ENCODE measurements around the gene SAA2.
"Not testable (repeated sequence)": the region's sequence is repeated elsewhere in the genome, so short reads cannot be mapped to it uniquely, and the experiment has no call there.

SAA2 gene

DNA sequence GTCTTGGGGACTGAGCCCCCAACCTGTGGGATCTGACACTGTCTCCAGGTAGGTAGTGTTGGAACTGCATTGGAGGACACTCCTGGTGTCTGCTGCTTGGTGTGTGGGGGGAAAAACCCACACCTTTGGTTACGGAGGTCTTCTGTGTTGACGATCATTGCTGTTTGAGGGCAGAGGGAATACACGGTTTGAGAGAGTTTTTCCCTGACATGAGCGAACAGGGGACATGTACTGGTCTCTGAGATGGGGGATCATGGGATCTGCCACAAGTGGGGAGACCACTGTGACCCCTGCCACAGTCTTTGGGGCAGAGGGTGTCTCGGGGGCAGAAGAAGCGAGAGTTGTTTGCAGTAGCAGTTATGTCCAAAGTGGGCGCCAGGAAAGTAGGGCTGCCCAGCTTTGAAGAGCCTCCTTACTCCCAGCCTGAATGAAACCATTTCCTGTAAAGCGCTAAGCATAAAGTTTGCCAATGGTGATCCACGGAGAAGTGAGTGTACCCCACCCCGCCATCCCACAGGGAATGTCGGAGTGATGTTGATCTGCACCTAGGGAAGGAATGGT lies 5.4 kb upstream of the SAA2 start:
- Histone ChIP-seq H3K9ac (ENCODE audit: low read depth in 1 of 2, low read length in 2 of 2) (no peak overlapping the region), H3K4me1 (ENCODE audit: control insufficient read depth in 1 of 2, insufficient read depth in 2 of 2, low read length in 2 of 2) (peaks cover 0 to 3% of the 10 kb centered on the region in 2 donors), H3K27me3 (ENCODE audit: control insufficient read depth in 1 of 2, insufficient read depth in 2 of 2, low read length in 2 of 2) (no peaks in the 10 kb centered on the region), H3K27ac (ENCODE audit: low read depth, low read length) (no peak overlapping the region), H3K36me3 (ENCODE audit: control insufficient read depth in 1 of 2, insufficient read depth in 2 of 2, low read length in 2 of 2) (no peaks in the 10 kb centered on the region), H3K4me3 (ENCODE audit: low read depth in 1 of 2, low read length in 2 of 2) (no peak overlapping the region), H3K9me3 (ENCODE audit: control insufficient read depth in 1 of 2, low read length in 2 of 2) (no peaks in the 10 kb centered on the region)

DNA sequence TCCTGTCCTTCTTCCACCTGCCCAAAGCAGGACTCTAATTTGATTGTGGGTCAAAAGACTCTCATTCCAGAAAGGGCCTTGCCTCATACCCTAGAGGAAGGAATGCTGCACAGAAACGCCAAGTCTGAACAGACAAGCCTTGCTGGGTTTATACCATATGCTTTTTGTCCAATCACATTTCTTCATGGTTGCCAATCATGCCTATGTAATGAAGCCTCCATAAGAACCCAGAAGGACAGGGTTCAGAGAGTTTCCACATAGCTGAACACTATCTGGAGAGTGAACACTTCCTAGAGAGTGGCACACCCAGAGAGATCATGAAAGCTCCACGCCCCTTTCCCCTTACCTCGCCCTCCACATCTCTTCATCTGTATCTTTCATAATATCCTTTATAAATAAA lies 4.8 kb upstream of the SAA2 start:
- Histone ChIP-seq H3K4me1 (ENCODE audit: control insufficient read depth in 1 of 2, insufficient read depth in 2 of 2, low read length in 2 of 2) (no peaks in the 10 kb centered on the region), H3K27me3 (ENCODE audit: control insufficient read depth in 1 of 2, insufficient read depth in 2 of 2, low read length in 2 of 2) (no peaks in the 10 kb centered on the region), H3K36me3 (ENCODE audit: control insufficient read depth in 1 of 2, insufficient read depth in 2 of 2, low read length in 2 of 2) (no peaks in the 10 kb centered on the region), H3K9me3 (ENCODE audit: control insufficient read depth in 1 of 2, low read length in 2 of 2) (no peaks in the 10 kb centered on the region), H3K27ac (ENCODE audit: low read depth, low read length) (no peak overlapping the region), H3K4me3 (ENCODE audit: low read depth in 1 of 2, low read length in 2 of 2) (no peak overlapping the region), H3K9ac (ENCODE audit: low read depth in 1 of 2, low read length in 2 of 2) (no peak overlapping the region)

DNA sequence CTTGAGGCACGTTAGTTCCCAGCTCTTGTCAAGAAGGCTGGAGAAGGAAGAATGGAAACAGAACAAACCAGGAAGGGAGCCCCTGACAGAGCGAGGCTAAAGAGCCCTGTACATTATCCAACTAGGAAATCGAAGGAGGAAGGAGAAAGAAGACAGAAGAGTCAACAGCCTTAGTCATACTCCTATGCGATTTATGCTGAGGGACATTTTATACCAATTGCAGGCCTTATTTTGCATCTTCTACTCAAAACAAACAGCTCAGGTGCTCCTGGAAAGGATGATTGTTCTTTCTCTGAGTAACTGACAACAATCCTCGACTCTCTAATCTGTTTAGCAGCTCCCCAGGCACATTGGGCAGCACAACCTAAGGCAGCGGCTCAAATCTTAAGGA lies 1.3 kb downstream of the SAA2 start:
- H3K27me3 ChIP-seq (ENCODE audit: control insufficient read depth in 1 of 2, insufficient read depth in 2 of 2, low read length in 2 of 2); H3K4me3 ChIP-seq (ENCODE audit: low read depth in 1 of 2, low read length in 2 of 2); H3K9ac ChIP-seq (ENCODE audit: low read depth in 1 of 2, low read length in 2 of 2); H3K9me3 ChIP-seq (ENCODE audit: control insufficient read depth in 1 of 2, low read length in 2 of 2); H3K36me3 ChIP-seq (ENCODE audit: control insufficient read depth in 1 of 2, insufficient read depth in 2 of 2, low read length in 2 of 2); H3K4me1 ChIP-seq (ENCODE audit: control insufficient read depth in 1 of 2, insufficient read depth in 2 of 2, low read length in 2 of 2): not testable (repeated sequence)
- peak overlapping the region; percentile 6 for H3K27ac ChIP-seq (ENCODE audit: low read depth, low read length)

DNA sequence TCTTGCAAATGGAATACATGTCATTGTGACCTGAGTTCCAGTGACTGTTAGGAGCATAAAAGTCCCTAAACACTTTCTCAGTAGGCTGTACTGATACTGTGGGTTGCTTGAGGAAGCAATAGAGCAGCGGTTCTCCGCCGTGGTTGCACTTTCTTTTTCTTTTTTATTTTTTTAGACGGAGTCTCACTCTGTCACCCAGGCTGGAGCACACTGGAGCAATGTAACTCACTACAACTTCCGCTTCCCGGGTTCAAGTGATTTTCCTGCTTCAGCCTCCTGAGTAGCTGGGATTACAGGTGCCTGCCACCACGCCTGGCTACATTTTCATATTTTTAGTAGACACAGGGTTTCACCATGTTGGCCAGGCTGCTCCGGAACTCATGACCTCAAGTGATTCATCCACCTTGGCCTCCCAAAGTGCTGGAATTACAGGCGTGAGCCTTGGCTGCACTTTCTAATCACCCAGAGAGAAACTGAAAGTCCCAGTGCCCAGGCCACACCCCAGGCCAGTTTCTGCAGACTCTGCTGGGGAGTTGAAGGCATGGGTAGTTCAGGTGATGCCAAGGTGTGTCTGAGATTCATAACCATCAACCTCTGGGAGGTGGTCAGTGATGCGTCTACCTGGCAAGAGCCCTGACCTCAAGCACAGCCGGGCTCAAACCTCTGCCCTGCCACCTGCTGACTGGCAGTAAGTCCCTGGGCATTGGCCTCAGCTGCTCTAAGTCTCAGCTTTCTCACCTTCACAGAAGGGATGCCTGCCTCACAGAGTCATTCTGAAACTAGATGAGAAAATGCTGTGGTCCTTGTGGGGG lies 1.9 kb downstream of the SAA2 start:
- peak overlapping the region; percentile 33 to 57 for H3K9ac ChIP-seq (ENCODE audit: low read depth in 1 of 2, low read length in 2 of 2)
- not testable (repeated sequence) for H3K27me3 ChIP-seq (ENCODE audit: control insufficient read depth in 1 of 2, insufficient read depth in 2 of 2, low read length in 2 of 2); H3K9me3 ChIP-seq (ENCODE audit: control insufficient read depth in 1 of 2, low read length in 2 of 2); H3K36me3 ChIP-seq (ENCODE audit: control insufficient read depth in 1 of 2, insufficient read depth in 2 of 2, low read length in 2 of 2); H3K4me1 ChIP-seq (ENCODE audit: control insufficient read depth in 1 of 2, insufficient read depth in 2 of 2, low read length in 2 of 2)
- peak overlapping the region in 1 of 2 donors; percentile 43 for H3K4me3 ChIP-seq (ENCODE audit: low read depth in 1 of 2, low read length in 2 of 2)
- H3K27ac ChIP-seq (ENCODE audit: low read depth, low read length): peak overlapping the region; percentile 39

DNA sequence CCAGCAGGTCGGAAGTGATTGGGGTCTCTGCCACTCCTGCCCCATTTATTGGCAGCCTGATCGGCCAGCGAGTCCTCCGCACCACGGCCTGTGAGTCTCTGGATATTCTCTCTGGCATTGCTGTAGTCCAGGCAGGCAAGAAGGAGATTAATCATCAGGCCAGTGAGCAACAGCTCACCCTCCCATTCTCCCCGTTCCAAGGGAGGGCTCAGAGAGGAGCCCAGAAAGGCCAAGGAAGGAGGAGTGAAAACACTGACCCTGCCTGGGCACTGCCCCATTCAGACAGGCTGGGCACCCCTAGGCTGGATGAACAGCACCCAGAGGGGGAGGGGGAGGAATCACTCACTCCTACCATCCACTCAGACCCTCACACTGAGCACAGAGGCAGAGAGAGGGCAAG lies 3.1 kb downstream of the SAA2 start:
- Histone ChIP-seq H3K4me1 (ENCODE audit: control insufficient read depth in 1 of 2, insufficient read depth in 2 of 2, low read length in 2 of 2) (peaks cover 8% of the 10 kb centered on the region in 2 donors), H3K27me3 (ENCODE audit: control insufficient read depth in 1 of 2, insufficient read depth in 2 of 2, low read length in 2 of 2) (no peaks in the 10 kb centered on the region), H3K9me3 (ENCODE audit: control insufficient read depth in 1 of 2, low read length in 2 of 2) (no peaks in the 10 kb centered on the region), H3K27ac (ENCODE audit: low read depth, low read length) (no peak overlapping the region), H3K36me3 (ENCODE audit: control insufficient read depth in 1 of 2, insufficient read depth in 2 of 2, low read length in 2 of 2) (no peaks in the 10 kb centered on the region), H3K9ac (ENCODE audit: low read depth in 1 of 2, low read length in 2 of 2) (no peak overlapping the region), H3K4me3 (ENCODE audit: low read depth in 1 of 2, low read length in 2 of 2) (no peak overlapping the region)

DNA sequence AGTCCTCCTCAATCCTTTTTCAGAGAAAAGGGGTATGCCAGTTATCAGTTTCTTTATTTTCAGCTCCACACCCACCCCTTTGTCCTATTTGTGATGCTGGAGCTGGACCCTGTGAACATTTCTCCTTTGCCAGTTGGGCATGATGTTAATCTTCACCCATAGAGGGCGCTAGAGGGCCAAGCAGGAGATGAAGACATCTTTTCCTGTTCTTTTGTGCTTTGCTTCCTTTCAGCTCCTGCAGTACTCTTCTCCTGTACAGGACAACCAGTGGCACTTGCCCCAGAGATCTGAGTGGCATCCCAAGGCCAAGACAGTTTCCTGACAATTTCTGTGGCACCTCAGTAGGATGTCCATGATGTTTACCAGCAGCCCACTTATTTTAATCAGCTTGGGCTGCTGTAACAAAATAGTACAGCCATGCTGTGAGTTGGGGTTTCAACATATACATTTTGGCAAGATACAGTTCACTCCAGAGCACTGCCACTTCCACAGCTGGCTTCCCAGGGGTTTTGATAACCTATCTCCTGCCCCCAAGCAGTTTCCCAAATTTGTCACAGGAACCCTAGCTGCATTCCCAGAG lies 4.6 kb downstream of the SAA2 start:
- Histone ChIP-seq H3K27ac (ENCODE audit: low read depth, low read length) (no peak overlapping the region), H3K4me1 (ENCODE audit: control insufficient read depth in 1 of 2, insufficient read depth in 2 of 2, low read length in 2 of 2) (peaks cover 8% of the 10 kb centered on the region in 2 donors), H3K27me3 (ENCODE audit: control insufficient read depth in 1 of 2, insufficient read depth in 2 of 2, low read length in 2 of 2) (no peaks in the 10 kb centered on the region), H3K9ac (ENCODE audit: low read depth in 1 of 2, low read length in 2 of 2) (no peak overlapping the region), H3K9me3 (ENCODE audit: control insufficient read depth in 1 of 2, low read length in 2 of 2) (no peaks in the 10 kb centered on the region), H3K4me3 (ENCODE audit: low read depth in 1 of 2, low read length in 2 of 2) (no peak overlapping the region), H3K36me3 (ENCODE audit: control insufficient read depth in 1 of 2, insufficient read depth in 2 of 2, low read length in 2 of 2) (no peaks in the 10 kb centered on the region)

DNA sequence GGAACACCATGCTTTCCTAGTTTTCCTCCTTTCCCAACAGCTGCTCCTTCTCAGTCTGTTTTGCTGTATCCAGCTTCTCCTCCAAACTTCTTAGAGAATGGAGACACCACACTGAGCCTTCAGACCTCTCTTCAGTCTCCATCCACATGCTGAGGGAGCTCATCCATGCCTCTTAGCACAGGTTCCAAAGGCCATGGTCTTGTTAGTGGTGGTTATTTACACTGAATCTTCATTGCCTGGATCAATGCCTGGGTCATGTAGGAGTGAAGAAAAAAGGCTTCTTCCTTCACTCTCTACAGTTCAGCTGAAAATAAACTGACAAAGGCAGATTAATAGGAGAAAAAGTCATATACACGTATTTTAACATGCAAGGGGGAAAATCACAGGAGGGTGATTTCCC lies 8.8 kb downstream of the SAA2 start:
- Histone ChIP-seq H3K36me3 (ENCODE audit: control insufficient read depth in 1 of 2, insufficient read depth in 2 of 2, low read length in 2 of 2) (no peaks in the 10 kb centered on the region), H3K9me3 (ENCODE audit: control insufficient read depth in 1 of 2, low read length in 2 of 2) (no peaks in the 10 kb centered on the region), H3K9ac (ENCODE audit: low read depth in 1 of 2, low read length in 2 of 2) (no peak overlapping the region), H3K27ac (ENCODE audit: low read depth, low read length) (no peak overlapping the region), H3K27me3 (ENCODE audit: control insufficient read depth in 1 of 2, insufficient read depth in 2 of 2, low read length in 2 of 2) (no peaks in the 10 kb centered on the region), H3K4me1 (ENCODE audit: control insufficient read depth in 1 of 2, insufficient read depth in 2 of 2, low read length in 2 of 2) (no peaks in the 10 kb centered on the region), H3K4me3 (ENCODE audit: low read depth in 1 of 2, low read length in 2 of 2) (no peak overlapping the region)

DNA sequence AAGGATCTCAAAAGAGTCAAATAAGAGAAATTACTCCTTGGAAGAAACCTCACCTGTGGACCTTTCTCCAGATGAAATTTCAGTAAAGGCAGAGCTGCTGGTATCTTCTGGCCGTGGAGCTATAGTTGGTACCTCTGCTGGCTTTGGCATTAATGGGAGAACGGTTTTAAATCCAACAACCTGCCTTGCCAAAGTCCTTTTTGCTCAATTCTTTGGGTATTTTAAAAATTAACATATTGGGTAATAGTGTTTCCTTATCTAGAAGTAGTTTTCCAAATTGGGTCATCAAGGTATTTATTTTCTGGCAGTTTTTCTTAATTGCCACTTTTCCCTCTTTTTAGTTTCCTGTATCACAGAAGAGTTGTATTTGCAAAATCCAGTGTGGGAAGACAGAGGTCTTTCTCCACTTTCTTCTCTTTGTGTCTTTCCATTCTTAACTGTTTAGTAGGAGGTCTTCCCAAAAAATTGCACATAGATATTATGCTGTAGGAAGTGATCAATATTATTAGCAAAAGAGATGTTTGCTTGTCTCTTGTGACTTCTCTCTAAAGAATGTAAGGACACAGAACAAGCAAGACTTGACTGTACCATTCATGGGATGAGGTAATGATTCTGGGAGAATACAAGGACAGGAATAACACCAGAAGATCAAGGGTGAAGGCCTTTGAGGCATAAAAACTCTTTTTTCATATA lies 11.7 kb downstream of the SAA2 start, which contains the start of gene SAA4:
TSS of gene SAA4 (minus strand) at position 139 of the 693 bp plus-strand sequence. CDS start 876 bp downstream, outside the sequence.
- Histone ChIP-seq H3K27ac (ENCODE audit: low read depth, low read length) (no peak within 1 kb of the TSS), H3K4me1 (ENCODE audit: control insufficient read depth in 1 of 2, insufficient read depth in 2 of 2, low read length in 2 of 2) (no peaks in the 10 kb centered on the region), H3K9ac (ENCODE audit: low read depth in 1 of 2, low read length in 2 of 2) (no peak within 1 kb of the TSS), H3K36me3 (ENCODE audit: control insufficient read depth in 1 of 2, insufficient read depth in 2 of 2, low read length in 2 of 2) (no peaks in the 10 kb centered on the region), H3K4me3 (ENCODE audit: low read depth in 1 of 2, low read length in 2 of 2) (no peak within 1 kb of the TSS), H3K27me3 (ENCODE audit: control insufficient read depth in 1 of 2, insufficient read depth in 2 of 2, low read length in 2 of 2) (no peaks in the 10 kb centered on the region), H3K9me3 (ENCODE audit: control insufficient read depth in 1 of 2, low read length in 2 of 2) (no peaks in the 10 kb centered on the region)

DNA sequence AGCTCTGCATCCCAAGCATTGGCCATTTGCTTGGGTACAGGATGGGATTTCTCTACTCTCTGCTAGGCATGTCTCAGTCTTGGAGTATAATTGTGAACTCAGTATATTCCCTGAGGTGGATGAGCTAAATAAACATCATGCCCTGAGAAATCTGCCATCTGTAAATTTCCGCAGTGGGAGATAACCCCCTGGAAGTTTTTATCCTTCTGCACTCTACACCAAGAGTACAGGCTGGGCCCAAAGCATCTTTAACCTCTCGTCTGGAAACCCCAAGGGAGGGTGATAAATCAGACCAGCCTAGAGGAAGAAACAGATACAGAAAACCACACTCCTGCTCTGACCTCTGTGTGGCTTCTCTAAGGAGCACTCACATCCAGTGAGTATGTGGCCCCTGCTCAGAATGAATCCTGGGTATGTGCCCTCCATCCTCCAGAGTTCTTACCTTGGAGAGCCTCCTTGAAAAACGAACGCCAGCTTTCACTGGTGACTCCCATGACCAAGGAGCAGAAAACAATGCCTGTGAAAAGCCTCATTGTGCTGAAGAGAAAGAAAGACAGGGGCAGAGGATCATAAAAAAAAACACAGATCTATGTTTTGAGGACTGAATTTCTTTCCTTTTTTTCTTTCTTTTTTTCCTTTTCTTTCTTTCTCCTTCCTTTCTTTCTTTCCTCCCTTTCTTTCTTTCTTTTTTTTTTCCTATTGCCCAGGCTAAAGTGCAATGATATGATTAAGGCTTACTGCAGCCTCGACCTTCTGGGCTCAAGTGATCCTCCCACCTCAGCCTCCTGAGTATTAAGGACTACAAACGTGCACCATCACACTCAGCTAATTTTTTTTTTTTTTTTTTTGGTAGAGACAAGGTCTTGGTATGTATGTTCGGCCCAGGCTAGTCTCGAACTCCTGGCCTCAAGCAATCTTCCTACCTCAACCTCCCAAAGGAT lies 12.8 kb downstream of the SAA2 start:
- no peak overlapping the region for H3K9ac ChIP-seq (ENCODE audit: low read depth in 1 of 2, low read length in 2 of 2)
- H3K4me3 ChIP-seq (ENCODE audit: low read depth in 1 of 2, low read length in 2 of 2): no peak overlapping the region
- no peaks in the 10 kb centered on the region for H3K36me3 ChIP-seq (ENCODE audit: control insufficient read depth in 1 of 2, insufficient read depth in 2 of 2, low read length in 2 of 2)
- no peaks in the 10 kb centered on the region for H3K4me1 ChIP-seq (ENCODE audit: control insufficient read depth in 1 of 2, insufficient read depth in 2 of 2, low read length in 2 of 2)
- H3K9me3 ChIP-seq (ENCODE audit: control insufficient read depth in 1 of 2, low read length in 2 of 2): no peaks in the 10 kb centered on the region
- H3K27me3 ChIP-seq (ENCODE audit: control insufficient read depth in 1 of 2, insufficient read depth in 2 of 2, low read length in 2 of 2): no peaks in the 10 kb centered on the region
- H3K27ac ChIP-seq (ENCODE audit: low read depth, low read length): no peak overlapping the region

Measured in duodenal mucosa (tissue), 2 donors.